T47D (cell line): ENCODE measurements around the gene TRIM14.
"Not testable (repeated sequence)": the region's sequence is repeated elsewhere in the genome, so short reads cannot be mapped to it uniquely, and the experiment has no call there.

ENCODE experiments used
- DNase-seq, 2 experiments: peaks; one replicate each; pipeline versions ENCODE4 v3.0.0 to v3.0.0-alpha.2; 2011 to 2012; ENCODE audit warnings: low read depth in 1 of 2, low spot score in 1 of 2
- JUND ChIP-seq: IDR thresholded peaks from 2 replicates; pipeline ENCODE4 v1.6.1; 2012; ENCODE audit warnings: low read depth
- in situ Hi-C: cut with HindIII; loops from 2 replicates; pipeline ENCODE4 v1.10.0; 2016; ENCODE audit warnings: low sequenced_read_pairs, low pct_unique_long_range_greater_than_20kb

The TRIM14 gene

DNA sequence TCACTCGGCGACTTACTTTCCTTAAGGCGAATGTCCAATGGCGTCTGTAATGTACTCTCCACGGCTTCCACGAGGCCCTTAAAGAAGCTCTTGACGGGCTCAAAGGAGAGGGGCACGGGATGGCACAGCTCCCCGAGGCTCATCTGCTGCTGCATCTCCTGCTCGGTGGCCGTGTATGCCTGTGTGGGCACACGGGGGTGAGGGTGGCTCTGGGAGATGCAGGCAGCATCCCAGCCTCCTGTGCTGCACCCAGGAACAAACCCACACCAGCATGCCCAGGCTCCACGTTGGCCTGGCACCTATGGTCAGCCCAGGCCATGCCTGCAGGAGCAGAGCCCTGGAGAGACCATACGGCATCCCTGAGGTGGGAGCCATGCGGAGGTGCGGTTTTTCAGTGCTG, 24.2 kb downstream of the TRIM14 start:
- no peak for DNase-seq
- in situ Hi-C loops = no loop called here
- TF ChIP-seq JUND = no peak

DNA sequence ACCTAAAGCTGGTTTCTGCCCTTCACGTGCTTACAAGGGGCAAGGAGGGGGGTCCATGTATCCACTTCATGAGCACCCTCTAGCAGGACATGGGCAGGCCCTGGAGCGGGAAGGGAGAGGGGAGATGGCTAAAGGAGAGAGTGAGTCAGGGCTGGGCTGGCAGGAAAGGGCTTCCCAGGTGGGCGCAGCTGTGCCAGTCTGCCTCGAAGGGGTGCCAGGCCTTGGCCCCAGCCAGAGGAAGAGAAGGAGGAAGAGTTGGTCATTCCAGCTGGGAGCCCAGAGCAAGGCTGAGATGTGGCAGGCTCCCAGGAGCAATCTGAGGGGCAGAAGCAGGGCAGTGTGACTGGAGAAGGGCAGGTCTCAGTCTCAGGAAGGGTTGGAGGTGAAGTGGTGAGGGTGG, 24.7 kb downstream of the TRIM14 start:
- DNase-seq = no peak
- TF ChIP-seq JUND = no peak
- in situ Hi-C loops = no loop called here

DNA sequence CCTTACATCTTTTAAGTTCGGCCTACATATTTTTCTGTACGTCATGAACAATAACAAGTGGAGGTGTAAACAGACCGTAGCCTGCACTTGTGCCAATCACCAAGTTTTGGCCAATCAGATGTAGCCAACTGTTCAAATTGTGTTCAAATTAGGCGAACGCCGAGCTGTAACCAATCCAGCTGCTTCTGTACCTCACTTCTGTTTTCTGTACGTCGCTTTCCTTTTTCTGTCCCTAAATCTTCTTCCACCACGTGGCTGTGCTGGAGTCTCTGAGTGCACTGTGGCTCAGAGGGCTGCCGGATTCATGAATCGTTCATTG, 26.4 kb downstream of the TRIM14 start:
- no peak for TF ChIP-seq JUND
- DNase-seq = no peak
- in situ Hi-C loops = no loop called here

DNA sequence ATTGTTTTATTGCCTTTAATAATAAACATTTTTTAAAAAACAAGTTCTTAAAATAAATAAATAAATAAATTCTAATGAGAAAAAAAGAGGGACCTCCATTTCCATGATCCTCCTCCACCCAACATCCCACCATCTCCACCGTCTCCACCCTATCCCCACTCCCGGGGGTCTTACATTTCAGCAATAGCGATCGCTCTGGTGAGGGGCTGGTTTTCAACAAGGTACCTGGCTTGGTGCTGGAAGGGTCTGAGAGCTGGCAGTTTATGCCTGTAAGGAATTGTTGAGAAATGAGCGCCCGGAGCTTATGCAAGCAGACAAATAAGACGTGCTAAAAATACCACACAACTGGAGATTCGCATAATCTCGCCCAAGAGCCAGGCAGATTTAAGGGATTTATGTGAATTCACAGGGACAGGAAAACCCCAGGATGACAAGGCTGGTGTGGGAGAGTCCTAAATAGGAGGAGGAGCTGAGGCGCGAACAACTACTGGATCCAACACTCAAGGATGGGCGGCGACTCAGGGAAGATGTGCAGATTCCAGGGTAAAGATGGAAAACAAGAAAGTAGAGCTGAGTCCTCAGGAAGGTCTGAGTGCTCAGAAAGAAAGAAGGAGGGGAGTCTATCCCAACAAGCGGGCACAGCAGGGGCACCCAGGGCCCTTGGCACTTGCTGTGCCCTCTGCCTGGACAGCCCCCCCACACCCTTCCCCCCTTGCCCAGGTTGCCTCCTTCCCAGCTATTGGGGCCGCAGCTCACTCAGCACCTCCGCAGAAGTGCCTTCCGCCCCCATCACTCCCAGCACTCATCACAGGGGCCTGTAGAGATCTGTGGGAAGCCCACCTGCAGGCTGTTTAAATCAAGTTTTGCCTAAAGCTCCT, 27.0 kb downstream of the TRIM14 start:
- no peak for TF ChIP-seq JUND
- no peak for DNase-seq
- in situ Hi-C loops = no loop called here

DNA sequence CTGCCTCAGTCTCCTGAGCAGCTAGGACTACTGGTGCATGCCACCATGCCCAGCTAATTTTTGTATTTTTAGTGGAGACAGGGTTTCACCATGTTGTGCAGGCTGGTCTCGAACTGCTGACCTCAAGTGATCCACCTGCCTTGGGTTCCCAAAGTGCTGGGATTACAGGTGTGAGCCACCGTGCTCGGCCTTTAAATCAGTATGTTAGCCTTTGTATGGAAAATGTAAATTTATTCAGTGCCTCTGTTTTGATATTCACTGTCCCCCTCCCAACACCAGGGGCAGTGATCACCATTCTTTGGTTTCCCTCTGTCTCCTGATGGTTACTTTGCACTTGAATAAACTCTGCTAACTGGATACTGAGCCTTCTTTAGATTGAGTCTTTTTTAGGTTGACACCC, 28.3 kb downstream of the TRIM14 start:
- DNase-seq, in situ Hi-C loops: not testable (repeated sequence)

DNA sequence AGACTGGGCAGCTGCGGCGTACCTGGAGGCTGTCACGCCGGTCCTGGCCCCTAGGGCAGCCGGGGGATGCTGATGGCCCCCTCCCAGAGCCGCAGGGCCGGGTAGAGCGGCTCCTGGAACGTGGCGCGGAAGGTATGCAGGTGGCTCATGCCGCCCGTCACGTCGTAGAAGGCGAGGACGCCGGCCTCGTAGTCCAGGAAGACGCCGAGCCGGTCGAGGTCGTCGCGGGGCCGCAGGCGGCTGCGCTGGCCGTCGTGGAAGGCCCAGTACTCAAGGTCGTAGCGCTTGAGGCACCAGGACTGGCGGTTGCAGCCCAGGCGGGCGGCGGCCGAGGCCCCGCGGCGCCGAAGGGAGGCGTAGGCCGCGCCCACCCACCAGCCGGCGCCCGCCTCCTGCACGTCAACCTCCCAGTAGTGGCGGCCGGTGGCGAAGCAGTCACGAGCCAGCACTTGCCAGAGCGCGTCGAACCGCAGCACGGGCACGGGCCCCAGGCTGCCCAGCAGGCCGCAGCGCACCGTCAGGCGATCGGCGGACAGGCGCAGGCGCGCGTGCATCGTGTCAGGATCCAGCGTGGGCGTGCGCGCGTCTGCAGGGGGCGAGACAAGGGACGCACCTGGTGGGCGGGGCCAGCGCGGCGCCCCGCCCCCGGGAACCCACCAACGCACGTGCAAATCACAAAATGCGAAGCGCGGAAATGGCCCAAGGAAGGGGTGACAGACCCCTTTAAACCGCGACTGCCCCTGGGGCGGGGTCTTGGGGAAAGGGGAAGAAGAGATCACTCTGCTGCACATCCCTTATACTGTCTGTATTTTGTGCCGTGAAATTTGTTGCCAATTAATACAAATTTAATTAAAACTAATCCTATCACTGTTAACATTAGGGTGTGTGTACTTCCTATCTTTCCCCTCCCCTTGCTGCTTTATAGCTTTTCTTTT, 31.3 kb downstream of the TRIM14 start:
- no peak for TF ChIP-seq JUND
- in situ Hi-C loops = no loop called here
- DNase-seq = no peak

DNA sequence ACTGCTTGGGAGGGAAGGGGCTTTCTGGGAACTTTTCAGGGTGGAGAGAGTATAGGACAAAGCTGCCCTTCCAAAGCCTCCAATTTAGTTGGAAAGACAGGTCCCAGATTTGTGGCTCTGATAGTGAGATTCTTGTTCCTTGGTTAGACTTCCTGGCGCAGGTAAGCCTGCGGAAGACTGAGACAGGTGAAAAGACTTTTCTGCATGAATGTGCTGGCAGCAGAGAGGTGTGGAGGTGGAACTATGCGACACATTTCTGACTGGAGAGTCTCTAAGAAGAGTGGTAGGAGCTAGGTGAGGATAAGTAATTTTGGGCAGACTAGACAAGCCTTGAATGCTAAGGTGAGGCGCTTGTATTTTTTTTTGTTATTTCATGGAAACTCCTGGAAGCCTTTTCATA, 32.6 kb downstream of the TRIM14 start:
- no peak for DNase-seq
- in situ Hi-C loops = no loop called here
- no peak for TF ChIP-seq JUND

DNA sequence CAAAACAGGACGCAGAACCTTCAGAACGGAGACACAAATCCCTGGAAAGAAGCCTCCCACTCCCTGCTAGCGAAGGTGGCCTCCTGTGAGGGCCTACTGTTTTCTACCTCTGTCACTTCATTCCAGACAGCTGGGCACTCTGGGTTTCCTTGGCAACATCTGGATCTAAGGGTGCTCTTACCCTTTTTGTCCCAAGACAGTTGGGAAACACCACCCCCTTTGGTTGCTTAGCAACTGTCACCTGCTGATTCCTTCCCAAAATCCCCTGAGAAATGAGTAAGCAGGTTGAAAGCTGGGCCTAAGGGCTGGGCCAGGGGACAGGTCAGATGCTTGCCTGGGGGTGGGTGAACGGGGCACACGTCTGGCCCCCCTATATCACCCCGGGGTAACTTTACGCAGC, 33.1 kb downstream of the TRIM14 start:
- in situ Hi-C loops = no loop called here
- no peak for DNase-seq
- no peak for TF ChIP-seq JUND

DNA sequence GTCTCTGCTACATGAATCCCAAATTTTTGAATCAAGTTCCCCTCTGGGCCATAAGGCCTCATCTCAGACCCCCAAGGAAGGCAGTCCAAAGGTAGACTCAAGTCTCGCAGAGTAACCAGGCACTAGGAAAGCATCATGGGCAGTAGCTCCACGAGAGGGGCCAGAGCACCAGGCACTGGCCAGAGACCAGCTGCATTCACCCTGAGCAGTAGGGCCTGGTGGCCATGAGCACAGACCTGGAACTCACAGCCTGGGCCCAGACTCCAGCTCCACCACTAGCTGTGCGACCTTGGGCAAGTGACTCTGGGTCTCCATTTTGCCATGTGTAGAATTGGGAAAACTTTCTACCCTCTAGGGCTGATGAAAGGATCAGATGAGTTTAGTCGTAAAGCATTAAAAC, 34.0 kb downstream of the TRIM14 start:
- DNase-seq = no peak
- in situ Hi-C loops = no loop called here
- TF ChIP-seq JUND = no peak

DNA sequence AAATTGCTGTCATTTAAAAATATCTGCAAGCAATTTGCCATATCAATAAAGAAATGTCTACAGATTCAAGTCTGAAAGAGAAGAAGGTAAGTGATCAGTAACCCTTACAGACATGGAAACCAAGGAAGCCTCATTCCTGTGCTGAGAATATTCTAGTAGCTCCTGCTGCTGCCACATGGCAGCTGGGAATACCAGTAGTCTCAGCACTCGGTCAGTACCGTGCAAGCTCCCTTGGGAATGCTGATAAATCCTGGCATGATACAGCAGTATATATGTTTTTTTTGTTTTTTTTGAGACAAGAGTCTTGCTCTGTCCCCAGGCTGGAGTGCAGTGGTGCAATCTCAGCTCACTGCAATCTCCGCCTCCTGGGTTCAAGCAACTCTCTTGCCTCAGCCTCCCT, 34.6 kb downstream of the TRIM14 start:
- TF ChIP-seq JUND = no peak
- in situ Hi-C loops = no loop called here
- DNase-seq = no peak

DNA sequence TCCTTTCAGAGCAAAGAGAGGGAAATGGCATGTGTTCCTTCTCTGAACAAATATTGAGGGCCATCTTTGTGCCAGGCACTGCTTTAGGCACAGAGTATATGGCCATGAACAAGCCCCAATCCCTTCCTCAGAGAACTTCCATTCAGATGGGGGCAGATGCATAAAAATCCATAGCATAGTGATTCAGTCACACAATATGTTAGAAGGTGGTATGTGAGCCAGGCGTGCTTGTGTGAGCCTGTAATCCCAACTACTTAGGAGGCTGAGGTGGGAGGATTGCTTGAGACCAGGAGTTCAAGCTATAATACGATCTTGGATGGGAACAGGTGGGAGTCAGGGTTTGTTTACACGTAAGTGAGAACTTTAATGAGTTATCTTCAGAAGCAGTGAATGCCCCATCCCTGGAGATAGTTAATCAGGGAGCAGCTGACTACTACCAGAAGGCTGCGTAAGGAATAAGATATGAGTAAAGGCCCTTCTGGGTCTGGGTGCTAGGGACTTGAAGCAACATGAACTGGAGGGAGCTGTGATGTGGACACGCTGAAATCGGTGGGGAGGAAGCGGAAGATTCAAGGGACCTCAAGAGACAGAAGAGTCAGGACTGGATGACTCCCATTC, 35.3 kb downstream of the TRIM14 start:
- TF ChIP-seq JUND = no peak
- in situ Hi-C loops = no loop called here
- no peak for DNase-seq

DNA sequence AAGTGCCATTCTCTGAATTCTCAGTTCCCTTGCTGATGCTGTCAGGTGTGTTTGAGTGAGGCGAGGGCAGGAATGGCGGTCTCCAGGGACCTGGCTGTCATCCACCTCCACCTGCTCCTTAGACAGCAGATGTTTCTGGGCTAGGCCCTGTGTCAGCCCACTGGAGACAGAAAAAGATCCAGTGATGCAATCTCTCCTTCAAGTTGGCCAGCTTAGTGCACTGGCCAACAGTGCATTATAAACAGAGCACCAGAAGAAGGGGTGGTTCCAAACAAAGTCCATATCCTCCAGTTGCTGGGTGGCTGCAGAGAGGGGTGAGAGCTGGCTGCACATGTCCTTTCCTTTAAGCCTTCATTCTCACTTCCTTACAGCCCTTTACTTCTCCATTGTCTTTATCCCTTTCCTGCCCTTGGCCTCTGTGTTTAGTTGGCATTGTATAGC, 35.9 kb downstream of the TRIM14 start:
- in situ Hi-C loops = no loop called here
- TF ChIP-seq JUND = no peak
- no peak for DNase-seq
